GM06990 (cell line): ENCODE results near the gene DCLK2.

Source experiments
- DNase-seq: peaks from one replicate; pipeline ENCODE4 v3.0.0-alpha.2; 2011; ENCODE audit not compliant: insufficient read length; ENCODE audit errors: extremely low read depth
- H3K27me3 ChIP-seq: replicated peaks from 2 replicates; pipeline ENCODE4 v1.6.0; 2011; ENCODE audit warnings: low read length; ENCODE audit not compliant: control insufficient read depth, insufficient read depth
- H3K36me3 ChIP-seq: 2 replicates; pipeline ENCODE4 v1.5.1; 2011; ENCODE audit warnings: low read length; ENCODE audit not compliant: control insufficient read depth, insufficient read depth
- H3K4me3 ChIP-seq: replicated peaks from 2 replicates; pipeline ENCODE4 v1.5.1; 2011; ENCODE audit warnings: low read depth, mild to moderate bottlenecking, control low read depth, low read length
- CTCF ChIP-seq: IDR thresholded peaks from 2 replicates; pipeline ENCODE4 v1.5.1; 2011; ENCODE audit warnings: low read length, control low read depth, mild to moderate bottlenecking, inconsistent platforms; ENCODE audit not compliant: insufficient read depth, poor library complexity, severe bottlenecking

Gene DCLK2

GRCh38 chr4:150126864-150127203 is 48.6 kb downstream of the DCLK2 start:
- Histone ChIP-seq H3K36me3 (no peaks in the 10 kb centered on the region), H3K27me3 (no peaks in the 10 kb centered on the region; the same call in 1 of the 2 replicates), H3K4me3 (no peak overlapping the region)
- TF ChIP-seq CTCF: no peak
- peak; percentile 48 for DNase-seq

GRCh38 chr4:150127757-150128156 is 49.5 kb downstream of the DCLK2 start:
- Histone ChIP-seq H3K27me3 (no peaks in the 10 kb centered on the region; the same call in 1 of the 2 replicates), H3K36me3 (no peaks in the 10 kb centered on the region), H3K4me3 (no peak overlapping the region)
- DNase-seq: no peak
- TF ChIP-seq CTCF: no peak

DNA sequence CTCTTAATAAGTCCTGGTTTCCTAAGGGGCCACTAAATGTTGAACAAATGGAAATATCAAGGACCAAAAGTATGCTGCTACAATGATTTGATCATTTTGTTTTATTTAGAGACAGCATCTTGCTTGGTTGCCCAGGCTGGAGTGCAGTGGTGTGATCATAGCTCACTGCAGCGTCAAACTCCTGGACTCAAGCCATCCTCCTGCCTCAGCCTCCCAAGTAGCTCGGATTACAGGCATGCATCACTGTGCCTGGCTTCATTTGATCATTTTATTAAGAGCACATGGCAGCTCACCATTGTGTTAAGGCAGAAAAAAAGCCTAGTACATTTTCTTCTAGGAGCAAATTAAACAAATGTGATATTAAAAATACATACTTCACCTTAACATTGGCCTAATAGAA is 52.7 kb downstream of the DCLK2 start:
- Histone ChIP-seq H3K27me3 (no peaks in the 10 kb centered on the region; the same call in 1 of the 2 replicates), H3K36me3 (no peaks in the 10 kb centered on the region), H3K4me3 (no peak overlapping the region)
- TF ChIP-seq CTCF: no peak
- no peak for DNase-seq

- DNase-seq: no peak
- Histone ChIP-seq H3K36me3 (no peaks in the 10 kb centered on the region), H3K4me3 (no peak overlapping the region), H3K27me3 (no peaks in the 10 kb centered on the region; the same call in 1 of the 2 replicates)
- TF ChIP-seq CTCF: no peak
Observed at GRCh38 chr4:150131581-150132228, 53.5 kb downstream of the DCLK2 start.

DNA sequence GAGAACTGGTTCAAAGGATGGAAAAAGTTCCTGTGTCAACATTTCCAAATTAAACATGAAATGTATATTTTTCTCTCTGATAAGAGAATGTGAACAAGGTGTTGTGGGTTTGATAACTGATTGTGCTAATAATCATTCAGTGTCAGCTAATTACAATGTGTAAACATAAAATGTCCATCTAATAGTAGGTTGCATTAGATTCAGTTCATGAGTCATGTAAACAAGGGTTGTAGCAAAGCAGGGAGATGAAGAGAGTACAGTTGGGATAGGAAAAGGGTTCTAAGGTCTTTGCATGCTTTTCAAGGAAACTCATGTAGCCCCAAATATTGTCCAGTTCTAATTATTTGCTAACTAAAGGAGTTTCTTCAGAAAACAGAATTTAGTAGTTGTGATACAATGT is 55.4 kb downstream of the DCLK2 start:
- TF ChIP-seq CTCF: no peak
- H3K36me3 ChIP-seq: no peaks in the 10 kb centered on the region
- no peak overlapping the region for H3K4me3 ChIP-seq
- no peaks in the 10 kb centered on the region; the same call in 1 of the 2 replicates for H3K27me3 ChIP-seq
- DNase-seq: no peak
